ENCODE data around the gene SREK1.

The SREK1 gene

DNA sequence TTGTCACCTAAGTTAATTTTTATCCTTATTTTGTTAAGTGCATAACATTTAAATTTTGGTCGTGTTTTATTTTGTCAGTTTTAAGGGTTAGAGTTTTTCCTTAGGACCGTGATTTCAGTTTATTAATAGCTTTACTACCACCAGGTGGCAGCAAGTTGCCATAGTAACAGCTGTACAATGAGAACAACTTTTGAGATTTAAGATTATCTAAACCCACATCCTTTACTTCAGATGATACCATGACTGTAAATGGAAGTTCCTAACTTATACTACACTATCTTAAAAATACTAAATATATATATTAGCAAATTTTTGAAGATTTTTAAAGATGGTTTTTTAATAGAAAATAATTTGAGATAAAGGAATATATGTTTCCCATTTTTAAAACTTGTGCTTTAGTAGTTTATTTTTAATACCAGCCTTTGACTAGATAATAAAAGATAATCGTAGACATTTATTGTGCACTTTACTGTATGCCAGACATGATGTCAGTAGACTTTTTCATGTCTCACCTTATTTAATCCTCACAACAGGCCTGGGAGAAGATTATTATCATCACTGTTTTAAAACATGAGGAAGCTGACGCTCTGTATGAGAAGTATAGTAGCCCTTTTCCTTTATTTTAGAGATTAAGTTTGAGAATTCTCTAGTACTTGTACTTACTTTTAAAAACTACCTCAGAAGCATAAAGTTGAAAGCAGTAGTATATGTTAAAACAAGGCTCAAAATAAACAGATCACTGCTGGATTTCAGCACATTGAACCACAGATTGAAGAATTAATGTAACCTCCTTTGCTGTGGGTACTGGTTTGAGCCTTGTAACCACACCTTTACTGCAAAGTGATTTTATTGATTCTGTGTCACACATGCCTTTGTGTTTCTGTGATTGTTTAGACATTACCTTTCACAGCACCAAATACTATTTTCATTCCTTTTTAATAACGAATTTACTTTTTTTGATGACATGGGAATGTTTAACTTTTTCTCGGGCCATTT, 27.5 kb downstream of the SREK1 start:
- TF ChIP-seq JUND (IDR thresholded peaks at IDR 0.05; ENCODE audit: low read depth), result no peak
- in situ Hi-C loops (cut with HindIII; ENCODE audit: low pct_unique_long_range_greater_than_20kb, low sequenced_read_pairs), result no loop called here
- DNase-seq (ENCODE audit: low read depth in 1 of 2, low spot score in 1 of 2), result peak in 1 of 2 experiments; percentile 51

DNA sequence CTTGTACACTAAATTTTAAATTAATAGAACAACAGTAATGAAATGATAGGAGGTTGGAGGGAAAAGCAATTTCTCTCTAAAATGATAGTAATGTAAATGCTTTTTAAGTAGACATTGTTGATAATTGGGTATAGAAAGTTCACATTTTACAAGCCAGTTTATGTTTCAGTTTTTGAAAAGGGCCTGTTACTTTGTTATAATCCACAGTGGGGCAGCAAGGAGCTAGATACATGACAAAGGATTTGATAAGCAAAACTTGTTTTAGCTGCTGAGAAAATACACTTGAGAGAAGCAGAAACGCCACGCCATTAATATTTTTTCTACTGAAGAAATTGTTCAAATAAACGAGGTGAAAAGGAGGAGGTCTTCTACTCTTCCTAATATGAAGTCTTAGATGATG, 30.2 kb downstream of the SREK1 start:
- in situ Hi-C loops (cut with HindIII; ENCODE audit: low pct_unique_long_range_greater_than_20kb, low sequenced_read_pairs), result no loop called here
- peak in 1 of 2 experiments; percentile 10 for DNase-seq (ENCODE audit: low read depth in 1 of 2, low spot score in 1 of 2)
- no peak for TF ChIP-seq JUND (IDR thresholded peaks at IDR 0.05; ENCODE audit: low read depth)

DNA sequence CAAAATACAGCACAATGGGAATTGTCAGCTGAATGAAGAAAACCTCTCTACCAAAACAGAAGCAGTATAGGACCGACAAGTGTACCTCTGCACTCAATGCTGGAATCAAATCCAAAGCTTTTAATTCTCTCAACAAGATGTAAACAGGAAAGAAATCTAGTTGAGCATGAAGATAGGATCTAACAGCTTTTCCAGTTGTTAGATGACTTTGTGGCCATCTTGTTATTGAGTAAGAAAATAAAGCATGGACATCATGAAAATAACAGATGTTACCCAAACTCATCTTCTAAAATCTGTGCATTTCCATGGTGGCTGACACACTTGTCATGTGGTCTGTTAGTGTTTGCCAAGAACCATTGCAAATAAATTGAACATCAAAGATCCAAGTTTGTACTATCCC, 34.7 kb downstream of the SREK1 start:
- no peak for TF ChIP-seq JUND (IDR thresholded peaks at IDR 0.05; ENCODE audit: low read depth)
- DNase-seq (ENCODE audit: low read depth in 1 of 2, low spot score in 1 of 2), result no peak
- in situ Hi-C loops (cut with HindIII; ENCODE audit: low pct_unique_long_range_greater_than_20kb, low sequenced_read_pairs), result no loop called here

DNA sequence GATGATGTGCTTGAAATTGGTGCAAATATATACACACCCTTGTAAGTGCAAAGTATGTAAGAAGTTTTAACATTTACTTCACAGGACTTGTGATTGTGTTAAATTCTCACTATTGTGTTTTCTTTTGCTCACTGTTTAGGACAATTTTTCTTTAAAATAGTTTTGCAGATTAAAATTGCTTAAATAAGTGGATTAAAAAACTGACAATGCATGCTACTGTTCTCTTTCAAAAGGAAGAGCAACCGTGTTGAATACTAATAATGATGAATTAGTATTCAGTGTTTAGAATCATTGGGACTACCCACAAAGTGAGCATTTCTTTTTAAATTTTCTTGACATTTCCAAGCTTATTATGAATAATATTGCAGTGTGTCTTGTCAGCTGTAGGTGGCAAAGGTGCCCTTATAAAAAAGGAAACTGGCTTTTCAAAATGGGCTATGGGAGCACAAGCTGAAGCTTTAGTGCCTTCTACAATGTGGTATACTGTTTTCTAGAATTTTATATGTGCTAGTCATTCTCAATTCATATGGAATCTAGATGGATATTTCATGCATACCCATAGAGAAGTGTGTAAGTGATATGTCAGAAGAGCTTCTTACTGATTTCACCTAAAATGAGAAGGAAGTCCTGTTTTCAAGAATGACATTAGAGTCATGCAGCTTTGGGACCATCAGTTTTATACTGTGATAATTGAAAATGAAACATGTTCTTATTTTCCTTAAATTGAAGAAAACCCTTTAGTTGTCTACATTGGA, 35.4 kb downstream of the SREK1 start:
- in situ Hi-C loops (cut with HindIII; ENCODE audit: low pct_unique_long_range_greater_than_20kb, low sequenced_read_pairs), result no loop called here
- no peak for DNase-seq (ENCODE audit: low read depth in 1 of 2, low spot score in 1 of 2)
- no peak for TF ChIP-seq JUND (IDR thresholded peaks at IDR 0.05; ENCODE audit: low read depth)

DNA sequence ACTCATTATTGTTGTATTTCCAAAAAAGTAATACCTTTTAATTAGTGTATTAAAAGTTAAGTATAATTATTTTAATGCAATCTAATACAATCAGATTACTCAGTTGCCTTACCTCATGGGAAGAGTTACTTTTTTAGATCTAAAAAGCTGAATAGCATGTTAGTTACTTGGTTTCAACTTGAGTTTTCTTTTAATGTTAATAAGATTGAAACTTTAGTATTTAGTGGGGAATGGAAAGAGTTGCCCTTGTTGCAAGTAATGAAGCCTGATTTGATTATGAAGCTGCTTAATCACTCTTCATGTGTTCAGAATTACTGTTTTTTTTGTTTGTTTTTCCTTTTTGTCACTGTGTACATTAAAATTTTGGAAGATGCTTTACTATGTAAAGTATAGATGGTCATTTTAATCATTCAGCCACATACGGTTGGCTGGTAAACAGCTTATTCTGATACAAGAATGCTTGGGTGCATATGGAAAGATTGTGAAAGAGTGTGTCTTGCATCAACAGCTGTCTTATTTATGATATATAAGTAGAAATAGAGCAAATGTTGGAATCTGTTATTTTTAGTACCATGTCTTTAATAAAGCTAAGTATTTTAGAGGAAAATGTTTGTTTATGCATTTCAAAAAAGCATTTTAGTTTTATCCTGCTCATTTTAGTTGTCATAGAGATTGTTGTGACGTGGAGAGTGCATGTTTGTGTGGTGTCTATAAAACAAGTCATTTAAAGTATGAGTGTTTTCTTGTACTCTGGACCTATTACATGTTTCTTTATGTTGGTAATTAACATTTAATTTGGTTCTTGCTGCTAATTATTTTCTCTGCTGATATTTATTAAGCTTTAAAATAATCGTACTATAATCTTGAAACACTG, 36.4 kb downstream of the SREK1 start:
- in situ Hi-C loops (cut with HindIII; ENCODE audit: low pct_unique_long_range_greater_than_20kb, low sequenced_read_pairs), result no loop called here
- no peak for TF ChIP-seq JUND (IDR thresholded peaks at IDR 0.05; ENCODE audit: low read depth)
- DNase-seq (ENCODE audit: low read depth in 1 of 2, low spot score in 1 of 2), result no peak

DNA sequence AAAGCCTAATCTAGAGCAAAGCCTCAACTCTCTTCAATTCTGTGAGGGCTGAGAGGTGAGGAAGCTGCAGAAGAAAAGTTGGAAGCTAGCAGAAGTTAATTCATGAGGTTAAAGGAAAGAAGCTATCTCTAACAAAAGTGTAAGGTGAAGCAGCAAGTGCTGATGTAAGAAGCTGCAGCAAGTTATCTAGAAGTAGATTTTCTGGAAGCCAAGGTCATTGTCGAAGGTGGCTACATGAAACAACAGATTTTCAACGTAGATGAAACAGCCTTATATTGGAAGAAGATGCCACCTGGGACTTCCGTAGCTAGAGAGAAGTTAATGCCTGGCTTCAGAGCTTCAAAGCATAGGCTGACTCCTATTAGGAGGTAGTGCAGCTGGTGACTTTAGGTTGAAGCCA, 42.0 kb downstream of the SREK1 start:
- no peak for TF ChIP-seq JUND (IDR thresholded peaks at IDR 0.05; ENCODE audit: low read depth)
- in situ Hi-C loops (cut with HindIII; ENCODE audit: low pct_unique_long_range_greater_than_20kb, low sequenced_read_pairs), result no loop called here
- DNase-seq (ENCODE audit: low read depth in 1 of 2, low spot score in 1 of 2), result no peak

DNA sequence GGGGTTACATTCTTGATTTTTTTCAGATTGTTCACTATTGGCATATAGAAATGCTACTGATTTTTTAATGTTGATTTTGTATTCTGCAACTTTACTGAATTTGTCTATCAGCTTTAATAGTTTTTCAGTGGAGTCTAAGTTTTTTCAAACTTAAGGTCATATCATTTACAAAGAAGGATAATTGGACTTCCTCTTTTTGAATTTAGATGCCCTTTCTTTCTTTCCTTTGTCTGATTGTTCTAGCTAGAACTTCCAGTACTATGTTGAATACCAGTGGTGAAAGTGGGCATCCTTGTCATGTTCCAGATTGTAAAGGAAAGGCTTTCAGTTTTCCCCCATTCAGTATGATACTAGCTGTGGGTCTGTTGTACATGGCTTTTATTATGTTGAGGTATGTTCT, 49.3 kb downstream of the SREK1 start:
- no peak for DNase-seq (ENCODE audit: low read depth in 1 of 2, low spot score in 1 of 2)
- in situ Hi-C loops (cut with HindIII; ENCODE audit: low pct_unique_long_range_greater_than_20kb, low sequenced_read_pairs), result no loop called here
- no peak for TF ChIP-seq JUND (IDR thresholded peaks at IDR 0.05; ENCODE audit: low read depth)

DNA sequence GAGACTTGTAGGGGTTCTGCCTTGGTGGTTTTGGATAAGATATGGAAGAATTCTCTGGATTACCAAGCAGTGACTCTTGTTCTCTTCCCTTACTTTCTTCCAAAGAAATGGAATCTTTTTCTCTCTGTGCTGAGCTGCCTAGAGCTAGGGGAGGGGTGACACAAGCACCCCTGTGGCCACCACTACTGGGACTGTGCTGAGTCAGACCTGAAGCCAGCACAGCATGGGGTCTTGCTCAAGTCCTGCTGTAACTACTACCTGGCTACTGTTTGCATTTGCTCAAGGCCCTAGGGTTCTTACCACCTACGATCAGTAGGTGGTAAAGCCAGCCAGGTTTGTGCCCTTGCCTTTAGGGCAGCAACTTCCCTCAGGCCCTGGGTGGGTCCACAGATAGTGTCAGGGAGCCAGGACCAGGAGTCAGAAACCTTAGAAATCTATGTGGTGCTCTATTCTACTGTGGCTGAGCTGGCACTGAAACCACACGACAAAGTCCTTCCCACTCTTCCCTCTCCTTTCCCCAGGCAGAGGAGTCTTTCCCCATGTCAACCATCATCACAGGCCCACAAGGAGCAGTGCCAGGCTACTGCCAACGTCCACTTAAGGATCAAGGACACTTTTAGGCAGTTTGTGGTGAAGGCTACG, 53.8 kb downstream of the SREK1 start:
- TF ChIP-seq JUND (IDR thresholded peaks at IDR 0.05; ENCODE audit: low read depth), result no peak
- no peak for DNase-seq (ENCODE audit: low read depth in 1 of 2, low spot score in 1 of 2)
- in situ Hi-C loops (cut with HindIII; ENCODE audit: low pct_unique_long_range_greater_than_20kb, low sequenced_read_pairs), result no loop called here

DNA sequence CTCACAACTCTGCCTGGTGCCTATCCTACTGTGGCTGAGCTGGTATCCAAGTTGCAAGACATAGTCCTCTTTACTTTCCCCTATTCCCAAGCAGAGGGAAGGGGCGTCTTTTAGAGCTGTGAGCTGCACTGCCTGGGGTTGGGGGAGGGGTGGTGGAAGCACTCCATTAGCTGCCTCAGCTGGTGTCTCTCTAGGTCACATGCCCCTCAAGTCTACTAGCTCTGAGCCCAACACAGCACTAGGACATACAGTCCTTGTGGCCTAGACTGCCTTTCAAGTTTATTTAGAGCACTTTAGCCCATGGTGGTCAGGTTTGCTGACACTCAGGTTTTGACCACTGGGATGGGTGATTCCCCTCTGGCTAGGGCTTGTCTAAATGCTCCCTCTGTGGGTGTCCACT, 54.7 kb downstream of the SREK1 start:
- no peak for TF ChIP-seq JUND (IDR thresholded peaks at IDR 0.05; ENCODE audit: low read depth)
- DNase-seq (ENCODE audit: low read depth in 1 of 2, low spot score in 1 of 2), result no peak
- in situ Hi-C loops (cut with HindIII; ENCODE audit: low pct_unique_long_range_greater_than_20kb, low sequenced_read_pairs), result no loop called here

DNA sequence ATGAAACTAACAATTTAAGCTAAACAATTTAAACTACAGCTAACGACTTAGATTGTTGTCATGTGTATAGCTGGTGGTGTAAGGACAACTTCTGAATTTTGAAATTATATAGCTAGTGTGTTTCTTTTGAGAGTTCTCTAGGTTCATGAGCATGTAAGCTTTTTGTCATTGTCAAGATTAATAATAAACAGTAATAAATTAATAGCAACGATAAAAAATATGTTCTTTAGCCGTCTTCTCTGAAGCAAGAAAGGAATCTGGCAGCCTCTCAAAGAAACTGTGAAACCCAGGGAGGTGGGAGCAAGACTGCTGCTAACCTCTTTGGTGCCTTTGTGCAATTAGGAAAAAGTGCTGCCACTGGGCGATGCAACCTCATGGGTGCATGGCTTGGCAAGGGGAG, 59.4 kb downstream of the SREK1 start:
- TF ChIP-seq JUND (IDR thresholded peaks at IDR 0.05; ENCODE audit: low read depth), result no peak
- in situ Hi-C loops (cut with HindIII; ENCODE audit: low pct_unique_long_range_greater_than_20kb, low sequenced_read_pairs), result no loop called here
- no peak for DNase-seq (ENCODE audit: low read depth in 1 of 2, low spot score in 1 of 2)

DNA sequence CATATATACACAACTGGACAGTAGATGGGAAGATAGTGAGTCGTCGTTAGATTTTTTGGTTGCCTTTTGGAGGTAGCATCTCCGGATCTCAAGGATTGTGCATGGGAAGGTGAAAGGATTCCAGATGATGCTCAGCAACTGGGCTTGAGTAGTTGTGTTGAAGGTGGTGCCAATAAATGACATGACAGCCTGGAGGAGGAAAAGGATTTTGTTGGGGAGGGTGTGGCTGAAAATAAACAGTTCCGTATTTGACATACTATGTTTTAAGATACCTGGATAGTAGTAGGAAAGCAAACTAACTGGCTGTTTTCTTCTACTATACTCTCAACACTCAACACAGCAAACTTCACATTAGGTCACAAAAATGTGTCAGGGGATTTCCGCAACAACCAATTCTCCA, 62.4 kb downstream of the SREK1 start:
- in situ Hi-C loops (cut with HindIII; ENCODE audit: low pct_unique_long_range_greater_than_20kb, low sequenced_read_pairs), result no loop called here
- no peak for TF ChIP-seq JUND (IDR thresholded peaks at IDR 0.05; ENCODE audit: low read depth)
- DNase-seq (ENCODE audit: low read depth in 1 of 2, low spot score in 1 of 2), result no peak
